Measurements from ENCODE around the gene RBM19.

DNA sequence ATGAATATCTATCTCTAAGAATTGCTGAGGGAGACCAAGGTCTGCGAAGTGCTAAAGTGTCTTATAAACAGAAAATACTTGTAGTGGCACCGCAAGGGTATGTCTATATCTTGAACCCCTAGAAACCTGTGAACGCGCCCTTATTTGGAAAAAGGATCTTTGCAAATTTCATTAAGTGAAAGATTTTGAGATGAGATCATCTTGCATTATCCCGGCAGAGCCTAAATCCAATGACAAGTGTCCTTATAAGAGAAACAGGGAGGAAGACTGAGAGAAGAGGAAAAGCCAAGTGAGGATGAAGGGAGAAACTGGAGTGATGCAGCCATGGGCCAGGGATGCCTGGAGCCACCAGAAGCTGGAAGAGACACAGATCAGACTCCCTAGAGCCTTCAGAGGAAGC lies 27.7 kb downstream of the RBM19 start:
- TF ChIP-seq SUZ12 (IDR thresholded peaks at IDR 0.05; ENCODE audit: extremely low read depth, insufficient read depth, insufficient read length) (no peak), YY1 (IDR thresholded peaks at IDR 0.05; ENCODE audit: insufficient read depth, insufficient read length) (no peak), ZNF274 (IDR thresholded peaks at IDR 0.05; ENCODE audit: low read depth, low read length) (no peak)

All from NT2/D1 (cell line).